Activated T-cell treated with anti-CD3 and anti-CD28 coated beads, Interleukin-2, amount 50 U/mL, for 4 hours (primary cell): Measurements from ENCODE around the gene HMOX1. TPM values are rescaled to one million over a fixed set of nuclear protein-coding genes. Genes with fewer than 3 reads are reported as not detected.
A peak's percentile ranks its signal among the peaks of the same experiment; 100 is the strongest.
"Not testable (repeated sequence)": the region's sequence is repeated elsewhere in the genome, so short reads cannot be mapped to it uniquely, and the experiment has no call there.

ENCODE experiments used
- ATAC-seq, 2 donors: fragments of 200-7000 bp; cut with Tn5 transposase; one replicate each; pipeline ENCODE4 v1.10.0; 2021
- DNase-seq: peaks from one replicate; pipeline ENCODE4 v3.0.0-alpha.2; 2020
- H3K27me3 Mint-ChIP-seq: one replicate; pipeline ENCODE4 v1.8.0; 2021; ENCODE audit warnings: low read depth, mixed read lengths
- H3K36me3 Mint-ChIP-seq: one replicate; pipeline ENCODE4 v1.8.0; 2022; ENCODE audit warnings: mixed read lengths; ENCODE audit not compliant: insufficient read depth
- H3K4me1 Mint-ChIP-seq: one replicate; pipeline ENCODE4 v1.8.0; 2021; ENCODE audit warnings: low read depth, mixed read lengths
- H3K4me3 Mint-ChIP-seq: one replicate; pipeline ENCODE4 v1.8.0; 2021; ENCODE audit warnings: mild to moderate bottlenecking, moderate library complexity, mixed read lengths
- H3K9me3 Mint-ChIP-seq: one replicate; pipeline ENCODE4 v1.8.0; 2021; ENCODE audit warnings: mixed read lengths
- total RNA-seq, 3 donors: library from RNA; stranded (reverse); gene quantifications; one replicate each; pipeline ENCODE4 v1.2.1, GENCODE V29; 2021

HMOX1 gene
- total RNA-seq, 3 donors from 2014 or later, result 1.2 to 3.0 (median 1.4) TPM

GRCh38 chr22:35435201-35435740, 54.4 kb downstream of the HMOX1 start:
- no peak for ATAC-seq
- DNase-seq, result no peak
- H3K9me3 Mint-ChIP-seq, result no peaks in the 10 kb centered on the region
- no peaks in the 10 kb centered on the region for H3K27me3 Mint-ChIP-seq
- H3K4me3 Mint-ChIP-seq, result no peak overlapping the region
- H3K4me1 Mint-ChIP-seq, result no peaks in the 10 kb centered on the region
- peaks cover 27% of the 10 kb centered on the region for H3K36me3 Mint-ChIP-seq

- H3K27me3 Mint-ChIP-seq, result no peaks in the 10 kb centered on the region
- H3K4me1 Mint-ChIP-seq, result no peaks in the 10 kb centered on the region
- no peak for DNase-seq
- no peaks in the 10 kb centered on the region for H3K9me3 Mint-ChIP-seq
- no peak for ATAC-seq
- peaks cover 27% of the 10 kb centered on the region for H3K36me3 Mint-ChIP-seq
- no peak overlapping the region for H3K4me3 Mint-ChIP-seq
Observed at GRCh38 chr22:35436421-35436820, 55.5 kb downstream of the HMOX1 start.

- peak in 1 of 2 donors; percentile 14 for ATAC-seq
- no peaks in the 10 kb centered on the region for H3K4me1 Mint-ChIP-seq
- H3K9me3 Mint-ChIP-seq, result no peaks in the 10 kb centered on the region
- H3K36me3 Mint-ChIP-seq, result peaks cover 23% of the 10 kb centered on the region
- no peak overlapping the region for H3K4me3 Mint-ChIP-seq
- no peak for DNase-seq
- no peaks in the 10 kb centered on the region for H3K27me3 Mint-ChIP-seq
Observed at GRCh38 chr22:35437049-35437448, 56.2 kb downstream of the HMOX1 start.

GRCh38 chr22:35438673-35439364, 57.9 kb downstream of the HMOX1 start:
- not testable (repeated sequence) for DNase-seq, H3K4me1 Mint-ChIP-seq, H3K9me3 Mint-ChIP-seq, H3K4me3 Mint-ChIP-seq, ATAC-seq, H3K27me3 Mint-ChIP-seq
- peaks cover 14% of the 10 kb centered on the region for H3K36me3 Mint-ChIP-seq

GRCh38 chr22:35439365-35439717, 58.4 kb downstream of the HMOX1 start:
- no peak overlapping the region for H3K4me3 Mint-ChIP-seq
- peaks cover 2% of the 10 kb centered on the region for H3K4me1 Mint-ChIP-seq
- peaks cover 11% of the 10 kb centered on the region for H3K36me3 Mint-ChIP-seq
- ATAC-seq (no peak), DNase-seq (no peak)
- no peaks in the 10 kb centered on the region for H3K9me3 Mint-ChIP-seq
- H3K27me3 Mint-ChIP-seq, result no peaks in the 10 kb centered on the region

- H3K4me1 Mint-ChIP-seq, result peaks cover 2% of the 10 kb centered on the region
- peaks cover 9% of the 10 kb centered on the region for H3K36me3 Mint-ChIP-seq
- no peak overlapping the region for H3K4me3 Mint-ChIP-seq
- DNase-seq (no peak), ATAC-seq (no peak)
- H3K27me3 Mint-ChIP-seq, result no peaks in the 10 kb centered on the region
- no peaks in the 10 kb centered on the region for H3K9me3 Mint-ChIP-seq
Observed at GRCh38 chr22:35440129-35440528, 59.2 kb downstream of the HMOX1 start.

GRCh38 chr22:35441489-35442100, 60.7 kb downstream of the HMOX1 start:
- DNase-seq, result no peak
- H3K9me3 Mint-ChIP-seq, result no peaks in the 10 kb centered on the region
- no peak for ATAC-seq
- no peak overlapping the region for H3K4me3 Mint-ChIP-seq
- H3K36me3 Mint-ChIP-seq, result peaks cover 13% of the 10 kb centered on the region
- no peaks in the 10 kb centered on the region for H3K27me3 Mint-ChIP-seq
- H3K4me1 Mint-ChIP-seq, result peaks cover 2% of the 10 kb centered on the region

- H3K27me3 Mint-ChIP-seq, result no peaks in the 10 kb centered on the region
- ATAC-seq (no peak), DNase-seq (no peak)
- peaks cover 2% of the 10 kb centered on the region for H3K4me1 Mint-ChIP-seq
- no peaks in the 10 kb centered on the region for H3K9me3 Mint-ChIP-seq
- H3K36me3 Mint-ChIP-seq, result peaks cover 13% of the 10 kb centered on the region
- no peak overlapping the region for H3K4me3 Mint-ChIP-seq
Observed at GRCh38 chr22:35442471-35442870, 61.6 kb downstream of the HMOX1 start.

- DNase-seq, result no peak
- Mint-ChIP-seq H3K4me3 (no peak overlapping the region), H3K36me3 (peaks cover 8% of the 10 kb centered on the region), H3K9me3 (no peaks in the 10 kb centered on the region), H3K4me1 (peaks cover 4% of the 10 kb centered on the region), H3K27me3 (no peaks in the 10 kb centered on the region)
- no peak for ATAC-seq
Observed at GRCh38 chr22:35443338-35443737, 62.4 kb downstream of the HMOX1 start.

Other genes with a start within 250 kb of the HMOX1 start
- 10 to 100 TPM; 29.7 to 31.4 (median 30.6) TPM for gene HMGXB4, start 123.6 kb upstream of the HMOX1 start, total RNA-seq
- gene TOM1, start 81.2 kb upstream of the HMOX1 start, total RNA-seq, result 10 to 100 TPM; 20.5 to 24.7 (median 23.0) TPM
- 100 to 1,000 TPM; 342 to 399 (median 361) TPM for gene MCM5, start 19.0 kb downstream of the HMOX1 start, total RNA-seq
- under 1 TPM; 0.08 to 0.14 (median 0.13) TPM for gene RASD2, start 159.7 kb downstream of the HMOX1 start, total RNA-seq
- gene MB, start 236.2 kb downstream of the HMOX1 start, total RNA-seq, result under 1 TPM in 1 of 3 donors, not detected in 2; 0.26 TPM